HEK293 (cell line): ENCODE results near the gene GPS1.

ENCODE experiments used
- GLI2 ChIP-seq: fragments of 450-650 bp; formaldehyde crosslinking; IDR thresholded peaks from 2 replicates; pipeline ENCODE4; 2017; ENCODE audit warnings: missing biosample characterization, missing genetic modification characterization, low read depth, borderline replicate concordance
- GLIS2 ChIP-seq: fragments of 450-650 bp; formaldehyde crosslinking; IDR thresholded peaks from 2 replicates; pipeline ENCODE4 v1.5.1; 2016; ENCODE audit warnings: missing biosample characterization, missing genetic modification characterization
- HIC1 ChIP-seq: fragments of 450-650 bp; formaldehyde crosslinking; IDR thresholded peaks from 2 replicates; pipeline ENCODE4 v1.5.1; 2016; ENCODE audit warnings: missing biosample characterization, missing genetic modification characterization
- HOXC10 ChIP-seq: sonication (generic); formaldehyde crosslinking; IDR thresholded peaks from 2 replicates; pipeline ENCODE4 v1.8.1; 2023; ENCODE audit warnings: mild to moderate bottlenecking, missing genetic modification reagents
- HOXD13 ChIP-seq: sonication (generic); formaldehyde crosslinking; IDR thresholded peaks from 2 replicates; pipeline ENCODE4 v1.8.0; 2022; ENCODE audit warnings: missing genetic modification reagents, borderline replicate concordance
- KLF1 ChIP-seq: fragments of 450-650 bp; formaldehyde crosslinking; IDR thresholded peaks from 2 replicates; pipeline ENCODE4 v1.5.1; 2016; ENCODE audit warnings: missing biosample characterization, missing genetic modification characterization
- KLF8 ChIP-seq: fragments of 450-650 bp; formaldehyde crosslinking; IDR thresholded peaks from 2 replicates; pipeline ENCODE4 v1.5.1; 2016; ENCODE audit warnings: missing biosample characterization, missing genetic modification characterization
- MZF1 ChIP-seq: fragments of 450-650 bp; formaldehyde crosslinking; IDR thresholded peaks from 2 replicates; pipeline ENCODE4 v1.5.1; 2017; ENCODE audit warnings: missing biosample characterization, missing genetic modification characterization, borderline replicate concordance
- PATZ1 ChIP-seq: fragments of 450-650 bp; formaldehyde crosslinking; IDR thresholded peaks from 2 replicates; pipeline ENCODE4 v1.5.1; 2016; ENCODE audit warnings: missing biosample characterization, missing genetic modification characterization
- PRDM6 ChIP-seq: fragments of 450-650 bp; formaldehyde crosslinking; IDR thresholded peaks from 2 replicates; pipeline ENCODE4 v1.5.1; 2017; ENCODE audit warnings: missing biosample characterization, missing genetic modification characterization
- SCRT2 ChIP-seq: fragments of 450-650 bp; formaldehyde crosslinking; IDR thresholded peaks from 2 replicates; pipeline ENCODE4 v1.5.1; 2016; ENCODE audit warnings: missing biosample characterization, missing genetic modification characterization
- SP3 ChIP-seq: fragments of 450-650 bp; formaldehyde crosslinking; IDR thresholded peaks from 2 replicates; pipeline ENCODE4 v1.5.1; 2016; ENCODE audit warnings: missing biosample characterization, missing genetic modification characterization
- ZBTB26 ChIP-seq: fragments of 450-650 bp; formaldehyde crosslinking; optimal IDR thresholded peaks from 2 replicates; pipeline ENCODE3; 2016; ENCODE audit warnings: missing biosample characterization, mild to moderate bottlenecking, missing genetic modification characterization
- ZBTB7A ChIP-seq: fragments of 450-650 bp; formaldehyde crosslinking; IDR thresholded peaks from 2 replicates; pipeline ENCODE4 v1.5.1; 2016; ENCODE audit warnings: low read depth, missing biosample characterization, missing genetic modification characterization
- ZIC2 ChIP-seq: fragments of 450-650 bp; formaldehyde crosslinking; IDR thresholded peaks from 2 replicates; pipeline ENCODE4 v1.5.1; 2016; ENCODE audit warnings: missing biosample characterization, missing genetic modification characterization
- ZNF121 ChIP-seq: fragments of 450-650 bp; formaldehyde crosslinking; IDR thresholded peaks from 2 replicates; pipeline ENCODE4 v1.5.1; 2016; ENCODE audit warnings: missing biosample characterization, missing genetic modification characterization
- ZNF140 ChIP-seq: fragments of 450-650 bp; formaldehyde crosslinking; IDR thresholded peaks from 2 replicates; pipeline ENCODE4 v1.5.1; 2016; ENCODE audit warnings: missing biosample characterization, missing genetic modification characterization
- ZNF350 ChIP-seq: fragments of 450-650 bp; formaldehyde crosslinking; IDR thresholded peaks from 2 replicates; pipeline ENCODE4 v1.5.0; 2017; ENCODE audit warnings: missing biosample characterization, mild to moderate bottlenecking, missing genetic modification characterization
- ZNF391 ChIP-seq: fragments of 450-650 bp; formaldehyde crosslinking; IDR thresholded peaks from 2 replicates; pipeline ENCODE4 v1.5.1; 2016; ENCODE audit warnings: low read depth, missing biosample characterization, missing genetic modification characterization, borderline replicate concordance
- ZNF433 ChIP-seq: fragments of 450-650 bp; formaldehyde crosslinking; IDR thresholded peaks from 2 replicates; pipeline ENCODE4 v1.5.1; 2016; ENCODE audit warnings: missing biosample characterization, missing genetic modification characterization, low read depth
- ZNF449 ChIP-seq: fragments of 450-650 bp; formaldehyde crosslinking; IDR thresholded peaks from 2 replicates; pipeline ENCODE4 v1.5.1; 2017; ENCODE audit warnings: missing biosample characterization, mild to moderate bottlenecking, missing genetic modification characterization, moderate library complexity
- ZNF514 ChIP-seq: fragments of 450-650 bp; formaldehyde crosslinking; IDR thresholded peaks from 2 replicates; pipeline ENCODE4 v1.5.1; 2016; ENCODE audit warnings: missing biosample characterization, missing genetic modification characterization
- ZNF544 ChIP-seq: fragments of 450-650 bp; formaldehyde crosslinking; IDR thresholded peaks from 2 replicates; pipeline ENCODE4 v1.5.0; 2017; ENCODE audit warnings: missing biosample characterization, missing genetic modification characterization
- ZNF660 ChIP-seq: fragments of 450-650 bp; IDR thresholded peaks from 2 replicates; pipeline ENCODE4 v1.5.1; 2018; ENCODE audit warnings: missing biosample characterization, mild to moderate bottlenecking, missing genetic modification characterization
- ZNF692 ChIP-seq: fragments of 450-650 bp; formaldehyde crosslinking; IDR thresholded peaks from 2 replicates; pipeline ENCODE4 v1.5.1; 2016; ENCODE audit warnings: missing biosample characterization, missing genetic modification characterization
- ZNF707 ChIP-seq: fragments of 450-650 bp; formaldehyde crosslinking; IDR thresholded peaks from 2 replicates; pipeline ENCODE4 v1.5.1; 2016; ENCODE audit warnings: missing biosample characterization, missing genetic modification characterization
- ZNF830 ChIP-seq: fragments of 450-650 bp; IDR thresholded peaks from 2 replicates; pipeline ENCODE4 v1.5.0; 2018; ENCODE audit warnings: missing biosample characterization, missing genetic modification characterization, low read depth, mild to moderate bottlenecking, moderate library complexity
- ZSCAN18 ChIP-seq: fragments of 450-650 bp; formaldehyde crosslinking; IDR thresholded peaks from 2 replicates; pipeline ENCODE4 v1.5.1; 2016; ENCODE audit warnings: missing biosample characterization, missing genetic modification characterization

Gene GPS1

GRCh38 chr17:82031885-82032627 lies 19.6 kb upstream of the GPS1 start (continued):
- peak; percentile 39 for TF ChIP-seq ZBTB26 (tag by site-specific recombination)
- TF ChIP-seq HIC1 (tag by site-specific recombination): 0 out of 2 replicates have a peak, but pooled peaks have one; percentile 16
- no peak for TF ChIP-seq ZNF514 (tag by site-specific recombination)
- peak; percentile 98 for TF ChIP-seq KLF1 (tag by site-specific recombination)
- TF ChIP-seq ZNF391 (tag by site-specific recombination): no peak
- TF ChIP-seq HOXD13 (CRISPR knock-in tag): no peak
- peak; percentile 31 for TF ChIP-seq ZIC2 (tag by site-specific recombination)
- peak; percentile 66; the same call in 1 of the 2 replicates for TF ChIP-seq ZNF692 (tag by site-specific recombination)
- TF ChIP-seq ZBTB7A (tag by site-specific recombination): peak; percentile 87; the same call in 1 of the 2 replicates
- TF ChIP-seq GLI2 (tag by site-specific recombination): no peak
- TF ChIP-seq ZNF544 (tag by site-specific recombination): no peak
- TF ChIP-seq ZNF449 (tag by site-specific recombination): no peak
- no peak for TF ChIP-seq ZNF830 (tag by site-specific recombination)
- no peak for TF ChIP-seq PRDM6 (tag by site-specific recombination)
- no peak for TF ChIP-seq ZNF660
- TF ChIP-seq ZSCAN18 (tag by site-specific recombination): no peak
- TF ChIP-seq ZNF121 (tag by site-specific recombination): no peak
- no peak for TF ChIP-seq ZNF140 (tag by site-specific recombination)
- peak; percentile 71 for TF ChIP-seq GLIS2 (tag by site-specific recombination)
- TF ChIP-seq ZNF433: no peak
- peak; percentile 38; the same call in 1 of the 2 replicates for TF ChIP-seq SCRT2 (tag by site-specific recombination)
- TF ChIP-seq PATZ1 (tag by site-specific recombination): peak; percentile 57
- peak; percentile 84 for TF ChIP-seq SP3 (tag by site-specific recombination)
- peak; percentile 79 for TF ChIP-seq KLF8 (tag by site-specific recombination)
- no peak for TF ChIP-seq HOXC10
- no peak for TF ChIP-seq ZNF707 (tag by site-specific recombination)
- no peak for TF ChIP-seq ZNF350 (tag by site-specific recombination)
- no peak for TF ChIP-seq MZF1
